Left colon (tissue), 2 donors: ENCODE measurements around the gene CNST. TPM values are rescaled to one million over a fixed set of nuclear protein-coding genes. Genes with fewer than 3 reads are reported as not detected.
"Not testable (repeated sequence)": the region's sequence is repeated elsewhere in the genome, so short reads cannot be mapped to it uniquely, and the experiment has no call there.

Source experiments
- ATAC-seq: fragments of 200-7000 bp; cut with Tn5 transposase; one replicate; pipeline ENCODE4 v1.9.1; 2020; ENCODE audit warnings: mild to moderate bottlenecking, moderate library complexity
- DNase-seq, 2 donors: peaks; one replicate each; pipeline ENCODE4 v3.0.0-alpha.2; 2020
- intact Hi-C, 2 donors: fragments of 100-400 bp; cut with DNase I in 1 of 2; cut with micrococcal nuclease in 1 of 2; formaldehyde crosslinking; loops; one replicate each; pipeline versions ENCODE4 v1.11.2 to v1.14.0; 2022; cut with DNase I, micrococcal nuclease
- total RNA-seq, 2 donors: library from RNA; stranded (reverse); fragmentation: NEBNext Ultra II Directional; extraction: Animal tissue kit (Norgen Biotek cat#: 25700); gene quantifications; one replicate each; pipeline ENCODE4 v1.2.1, GENCODE V29; 2021
- donor health status: DM: no; HTN: no; CAD: no.
- donor health status: DM: yes; HTN: yes; CAD: no.

The CNST gene
- total RNA-seq, 2 donors from 2014 or later = 40.2 to 45.0 TPM

DNA sequence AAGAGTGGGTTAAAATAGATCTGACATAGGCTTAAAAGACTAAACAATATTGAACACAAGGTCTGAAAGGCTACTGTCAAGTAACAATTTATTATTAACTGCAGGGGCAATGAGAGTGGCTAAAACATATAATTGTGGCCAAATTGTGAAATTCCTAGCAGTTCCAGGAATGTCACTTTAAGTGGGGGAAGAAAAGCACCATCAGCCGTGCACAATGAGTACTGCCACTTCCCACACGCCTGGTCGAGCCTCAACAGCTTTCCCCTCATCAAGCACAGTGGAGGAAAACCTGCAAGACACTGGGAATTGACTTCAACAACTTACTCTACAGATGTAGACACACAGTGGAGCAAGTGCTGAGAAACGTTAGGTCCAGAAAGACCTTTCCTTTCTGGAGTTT is 16.6 kb upstream of the CNST start:
- intact Hi-C loops = no loop called here
- DNase-seq = no peak
- no peak for ATAC-seq

GRCh38 chr1:246550402-246550801 is 15.9 kb upstream of the CNST start:
- DNase-seq (no peak), ATAC-seq (no peak)
- intact Hi-C loops = no loop called here

GRCh38 chr1:246552110-246552509 is 14.1 kb upstream of the CNST start:
- intact Hi-C loops = no loop called here
- no peak for ATAC-seq
- DNase-seq = no peak

GRCh38 chr1:246554201-246554600 is 12.1 kb upstream of the CNST start:
- intact Hi-C loops = no loop called here
- DNase-seq (no peak), ATAC-seq (no peak)

- DNase-seq = no peak
- no peak for ATAC-seq
- intact Hi-C loops = no loop called here
Observed at GRCh38 chr1:246558041-246558440, 8.2 kb upstream of the CNST start.

DNA sequence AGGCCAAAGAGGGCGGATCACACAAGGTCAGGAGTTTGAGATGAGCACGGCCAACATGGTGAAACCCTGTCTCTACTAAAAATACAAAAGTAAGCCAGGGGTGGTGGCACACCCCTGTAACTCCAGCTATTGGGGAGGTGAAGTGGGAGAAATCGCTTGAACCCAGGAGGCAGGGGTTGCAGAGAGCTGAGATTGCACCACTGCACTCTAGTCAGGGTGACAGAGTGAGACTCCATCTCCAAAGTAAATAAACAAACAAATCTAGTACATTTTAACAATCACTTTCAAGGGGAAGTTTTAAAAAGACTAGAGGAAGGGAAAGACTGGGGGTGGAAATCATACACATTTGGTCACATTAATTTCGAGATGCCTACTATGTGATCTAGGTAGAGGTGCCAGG is 6.9 kb upstream of the CNST start:
- DNase-seq = no peak
- intact Hi-C loops = no loop called here
- no peak for ATAC-seq

GRCh38 chr1:246560833-246561232 is 5.4 kb upstream of the CNST start:
- ATAC-seq, DNase-seq: not testable (repeated sequence)
- intact Hi-C loops = loop anchor here in 1 of 2 donors (10.0 kb wide), 1 partner anchor 84 kb away; no protein-coding TSS in a partner anchor

DNA sequence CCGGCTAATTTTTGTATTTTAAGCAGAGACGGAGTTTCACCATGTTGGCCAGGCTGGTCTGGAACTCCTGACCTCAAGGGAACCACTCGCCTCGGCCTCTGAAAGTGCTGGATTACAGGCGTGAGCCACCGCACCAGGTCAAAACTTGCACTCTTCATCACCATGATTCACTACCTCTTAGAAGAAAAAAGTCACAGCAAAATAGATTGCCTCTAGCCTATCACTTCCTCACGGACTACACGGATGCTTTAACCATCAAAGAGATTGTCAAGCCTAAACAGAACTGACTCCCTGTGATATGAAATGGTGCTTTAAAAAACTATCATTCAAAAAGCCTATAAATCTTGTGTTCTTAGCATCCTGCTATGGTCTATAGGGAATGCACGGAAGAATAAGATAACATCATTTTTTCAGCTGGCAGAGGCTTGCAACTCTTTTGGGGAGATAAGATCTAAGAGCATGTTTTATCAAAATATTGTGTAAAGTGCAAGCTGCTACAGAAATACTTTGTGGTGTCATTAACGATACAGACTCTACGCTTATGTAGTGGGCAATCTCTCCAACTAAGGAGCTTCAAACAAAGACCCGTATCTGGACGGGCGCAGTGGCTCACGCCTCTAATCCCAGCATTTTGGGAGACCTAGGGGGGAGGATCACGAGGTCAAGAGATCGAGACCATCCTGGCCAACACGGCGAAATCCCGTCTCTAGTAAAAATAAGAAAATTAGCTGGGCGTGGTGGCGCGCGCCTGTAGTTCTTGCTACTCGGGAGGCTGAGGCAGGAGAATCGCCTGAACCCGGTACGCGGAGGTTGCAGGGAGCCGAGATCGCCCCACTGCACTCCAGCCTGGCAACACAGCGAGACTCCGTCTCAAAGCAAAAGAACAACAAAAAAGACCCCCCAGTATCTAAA is 1.2 kb upstream of the CNST start:
- DNase-seq (peak in 1 of 2 donors; percentile 32), ATAC-seq (no peak)
- intact Hi-C loops = loop anchor here in 1 of 2 donors (10.0 kb wide), 1 partner anchor 80 kb away; no protein-coding TSS in a partner anchor

GRCh38 chr1:246565751-246566127 is 517 bp upstream of the CNST start:
- DNase-seq (no peak), ATAC-seq (peak; percentile 1)
- intact Hi-C loops = loop anchor here in 1 of 2 donors (10.0 kb wide), 1 partner anchor 79 kb away; no protein-coding TSS in a partner anchor

DNA sequence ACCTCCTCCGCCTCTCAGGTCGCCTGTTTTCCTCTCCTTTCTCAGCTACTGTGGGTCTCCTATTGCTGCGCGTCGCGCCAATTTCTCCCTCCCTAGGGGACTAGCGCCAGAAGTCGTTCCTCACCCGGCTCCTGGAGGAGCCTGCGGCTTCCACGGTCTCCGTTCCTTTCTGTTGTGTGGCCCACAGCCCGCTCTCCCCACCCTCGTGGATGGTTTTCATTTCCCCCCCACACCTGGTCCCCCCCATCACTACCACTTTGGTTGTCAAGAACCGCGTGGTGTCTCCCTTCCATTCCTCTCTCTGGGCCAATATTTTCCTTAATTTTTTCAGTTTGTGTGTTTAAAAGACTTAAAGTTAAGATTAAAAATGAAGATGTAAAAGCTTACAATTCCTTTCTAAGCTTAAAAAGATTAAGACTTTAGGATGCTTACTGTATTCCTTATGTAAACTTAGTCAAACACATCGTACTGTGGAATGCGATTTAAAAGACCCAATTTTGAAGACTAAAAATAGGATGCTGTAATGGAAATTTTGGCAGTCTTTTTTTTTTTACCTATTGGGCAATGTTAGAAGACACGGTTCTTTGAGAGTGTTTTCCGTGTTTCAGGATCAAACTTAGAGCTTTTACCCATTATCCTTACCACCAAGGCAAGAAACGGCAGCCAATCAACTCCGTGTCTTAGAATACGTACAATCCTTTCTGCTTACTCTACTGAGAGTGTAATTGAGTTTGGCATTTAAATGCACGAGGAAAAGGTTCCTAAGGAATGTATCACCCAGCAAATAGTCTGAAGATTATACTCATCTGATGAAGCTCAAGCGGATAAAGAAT is 773 bp downstream of the CNST start:
- intact Hi-C loops = loop anchor here in 1 of 2 donors (10.0 kb wide), 1 partner anchor 78 kb away; no protein-coding TSS in a partner anchor
- peak; percentile 25 for ATAC-seq
- peak in 1 of 2 donors; percentile 64 for DNase-seq

DNA sequence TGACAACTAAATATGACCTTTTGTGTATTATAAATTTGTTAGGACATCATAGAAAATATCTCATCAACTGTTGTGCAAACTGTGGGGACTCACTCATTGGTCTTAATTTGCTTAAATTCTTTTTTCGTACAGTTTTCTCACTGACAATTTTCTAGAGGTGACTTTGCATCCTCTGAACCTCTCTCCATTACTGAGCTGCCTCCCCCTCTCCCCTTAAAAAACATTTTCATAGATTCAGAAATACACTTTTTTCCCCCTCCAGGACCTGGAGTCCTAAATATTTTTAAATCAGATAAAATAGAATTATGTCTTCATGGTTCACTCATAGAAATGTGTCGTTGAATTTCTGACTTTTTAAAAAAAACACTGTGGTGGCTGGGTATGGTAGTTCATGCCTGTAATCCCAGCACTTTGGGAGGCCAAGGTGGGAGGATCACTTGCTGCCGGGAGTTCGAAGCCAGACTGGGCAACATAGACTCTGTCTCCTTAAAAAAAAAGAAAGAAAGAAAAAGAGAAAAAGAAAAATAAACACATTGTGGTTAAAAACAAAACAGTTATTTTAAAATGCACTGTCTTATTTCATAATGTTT is 1.5 kb downstream of the CNST start:
- intact Hi-C loops = loop anchor here in 1 of 2 donors (10.0 kb wide), 1 partner anchor 77 kb away; no protein-coding TSS in a partner anchor
- DNase-seq = no peak
- ATAC-seq = no peak

- intact Hi-C loops = loop anchor here in 1 of 2 donors (10.0 kb wide), 1 partner anchor 75 kb away; no protein-coding TSS in a partner anchor
- ATAC-seq (peak; percentile 56), DNase-seq (peak in 1 of 2 donors; percentile 35)
Observed at GRCh38 chr1:246569248-246570238, 3.3 kb downstream of the CNST start.

- intact Hi-C loops, ATAC-seq, DNase-seq: not testable (repeated sequence)
Observed at GRCh38 chr1:246571309-246571708, 5.1 kb downstream of the CNST start.

GRCh38 chr1:246571953-246572352 is 5.7 kb downstream of the CNST start:
- no peak for DNase-seq
- no peak for ATAC-seq
- intact Hi-C loops = no loop called here

- intact Hi-C loops = no loop called here
- no peak for ATAC-seq
Observed at GRCh38 chr1:246572785-246573184, 6.5 kb downstream of the CNST start.

GRCh38 chr1:246573491-246573890 is 7.2 kb downstream of the CNST start:
- intact Hi-C loops = no loop called here
- DNase-seq (no peak), ATAC-seq (no peak)

More at GRCh38 chr1:246572785-246573184, 6.5 kb downstream of the CNST start:
- DNase-seq = no peak

GRCh38 chr1:246576709-246577032 is 10.4 kb downstream of the CNST start:
- intact Hi-C loops = no loop called here
- DNase-seq (no peak), ATAC-seq (no peak)
